ENCODE data around the gene XXYLT1. TPM values are rescaled to one million over a fixed set of nuclear protein-coding genes. Genes with fewer than 3 reads are reported as not detected.

Gene XXYLT1
- total RNA-seq, 1 donor from 2014 or later, result 2.1 TPM

DNA sequence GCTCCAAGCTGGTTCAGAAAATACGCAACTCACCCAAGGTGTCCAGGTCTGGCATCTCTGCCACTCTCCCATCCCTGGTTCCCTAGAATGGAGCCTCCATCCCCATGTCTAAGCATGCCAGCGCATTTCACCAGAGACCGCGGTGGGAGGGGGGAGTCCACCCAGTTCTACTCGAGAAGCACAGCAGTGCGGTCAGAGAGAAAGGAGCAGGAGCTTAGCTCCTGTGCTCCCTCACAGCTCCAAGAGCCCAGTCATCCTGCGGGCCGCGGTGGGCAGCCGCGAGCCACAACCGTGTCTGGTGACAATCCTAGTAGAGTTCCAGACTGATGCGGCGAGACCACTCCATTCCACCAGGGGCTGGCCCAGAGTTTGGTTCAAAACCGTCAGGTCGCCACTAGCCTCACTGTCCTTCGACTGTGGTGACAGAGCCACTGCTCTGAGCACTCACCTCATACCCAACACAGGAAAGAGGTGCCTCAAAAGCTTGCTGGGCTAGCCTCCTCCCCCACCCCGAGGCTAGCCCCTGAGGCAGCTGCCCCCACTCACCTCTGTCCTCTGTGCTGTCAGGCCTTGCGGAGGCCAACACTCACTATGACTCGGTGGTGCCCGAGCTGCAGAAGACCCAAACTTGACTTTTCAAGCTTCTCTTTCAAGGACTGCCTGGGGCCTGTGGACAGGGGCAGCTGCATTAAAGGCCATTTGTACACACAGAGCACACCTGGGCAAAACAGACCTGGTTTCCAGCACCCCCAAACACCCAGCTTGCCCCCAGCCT lies 185.4 kb downstream of the XXYLT1 start:
- no peak for ATAC-seq
- peak; percentile 26 for DNase-seq
- intact Hi-C loops (cut with micrococcal nuclease), result no loop called here

DNA sequence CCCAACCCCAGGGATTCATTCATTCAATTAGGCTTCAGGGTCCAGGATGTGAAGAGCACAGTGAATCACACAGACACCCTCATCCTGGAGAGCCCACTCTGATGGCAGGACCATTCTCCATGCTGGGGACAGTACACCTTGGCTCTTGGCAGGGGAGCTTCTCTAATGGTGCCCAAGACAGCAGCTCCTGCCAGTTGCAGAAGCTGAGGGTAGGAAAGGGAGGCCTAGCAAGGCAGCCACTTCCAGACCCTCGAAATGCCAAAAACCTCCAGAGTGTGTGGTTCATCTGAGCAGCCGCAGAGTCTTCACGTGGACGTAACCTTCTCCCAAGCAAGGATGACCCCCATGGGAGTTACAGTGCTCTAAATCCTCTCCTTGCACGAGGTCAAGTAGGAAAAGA lies 186.2 kb downstream of the XXYLT1 start:
- DNase-seq (no peak), ATAC-seq (no peak)
- intact Hi-C loops (cut with micrococcal nuclease), result no loop called here

DNA sequence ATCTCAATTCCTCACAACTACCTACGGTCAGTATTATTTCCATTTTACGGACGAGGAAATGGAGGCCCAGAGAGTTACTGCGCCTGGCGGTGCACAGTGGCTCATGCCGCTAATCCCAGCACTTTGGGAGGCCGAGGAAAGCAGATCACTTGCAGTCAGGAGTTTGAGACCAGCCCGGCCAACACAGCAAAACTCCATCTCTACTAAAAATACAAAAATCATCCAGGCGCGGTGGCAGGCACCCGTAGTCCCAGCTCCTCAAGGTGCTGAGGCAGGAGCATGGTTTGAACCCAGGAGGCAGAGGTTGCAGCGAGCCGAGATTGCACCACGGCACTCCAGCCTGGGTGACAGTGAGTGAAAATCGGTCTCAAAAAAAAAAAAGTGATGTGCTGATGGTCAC lies 187.3 kb downstream of the XXYLT1 start:
- ATAC-seq, result no peak
- peak; percentile 10 for DNase-seq
- intact Hi-C loops (cut with micrococcal nuclease), result no loop called here

DNA sequence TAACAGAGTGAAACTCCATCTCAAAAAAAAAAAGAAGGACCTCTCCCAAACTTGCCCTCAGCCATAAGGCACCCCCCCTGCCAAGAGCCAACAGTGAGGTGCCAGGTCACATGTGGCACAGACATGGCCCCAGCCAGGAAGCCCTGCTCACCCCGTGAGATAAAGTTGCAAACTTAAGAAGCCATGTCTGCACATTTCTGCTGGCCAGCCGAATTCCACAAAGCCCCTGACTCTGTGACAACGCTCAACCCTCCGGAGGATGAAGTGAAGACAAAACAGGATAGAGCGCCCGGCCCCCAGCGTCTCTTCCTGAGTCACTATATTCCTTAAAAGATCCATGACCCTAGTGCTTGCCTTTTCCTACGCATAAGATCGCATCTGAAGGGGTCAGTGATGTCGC lies 188.1 kb downstream of the XXYLT1 start:
- ATAC-seq, result no peak
- peak; percentile 22 for DNase-seq
- intact Hi-C loops (cut with micrococcal nuclease), result no loop called here

DNA sequence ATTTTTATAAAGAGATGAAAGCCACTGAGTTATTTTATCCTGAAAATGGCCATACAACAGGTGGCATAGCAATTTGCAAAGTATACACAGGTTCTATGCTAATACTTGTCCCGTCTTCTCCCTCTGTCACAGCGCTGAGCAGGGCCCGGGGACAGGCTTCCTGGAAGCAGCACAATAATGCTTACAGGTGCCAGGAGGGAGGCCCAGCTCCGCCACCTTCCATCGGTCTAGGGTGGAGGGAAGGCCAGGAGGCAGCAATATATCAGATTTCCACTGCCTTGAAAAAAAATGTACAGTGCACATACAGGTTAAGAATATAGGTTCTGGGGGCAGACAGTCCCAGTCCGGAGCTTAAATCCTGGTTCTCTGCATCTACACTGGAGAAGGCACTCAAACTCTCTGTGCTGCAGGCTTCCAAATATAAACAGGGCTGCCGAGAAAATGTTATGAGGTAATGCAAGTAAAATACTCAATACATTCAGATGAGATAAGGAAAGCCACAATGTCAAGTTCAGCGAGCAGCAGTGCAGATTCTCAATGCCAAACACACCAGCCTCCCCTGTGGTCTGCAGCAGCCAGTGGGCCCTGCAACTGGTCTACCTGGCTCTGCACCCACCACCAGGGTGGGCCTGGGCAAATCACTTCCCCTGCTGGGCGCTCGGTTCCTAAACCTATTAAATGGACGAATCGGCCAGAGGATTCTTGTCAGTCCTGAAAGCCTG lies 189.6 kb downstream of the XXYLT1 start:
- peak; percentile 61 for ATAC-seq

DNA sequence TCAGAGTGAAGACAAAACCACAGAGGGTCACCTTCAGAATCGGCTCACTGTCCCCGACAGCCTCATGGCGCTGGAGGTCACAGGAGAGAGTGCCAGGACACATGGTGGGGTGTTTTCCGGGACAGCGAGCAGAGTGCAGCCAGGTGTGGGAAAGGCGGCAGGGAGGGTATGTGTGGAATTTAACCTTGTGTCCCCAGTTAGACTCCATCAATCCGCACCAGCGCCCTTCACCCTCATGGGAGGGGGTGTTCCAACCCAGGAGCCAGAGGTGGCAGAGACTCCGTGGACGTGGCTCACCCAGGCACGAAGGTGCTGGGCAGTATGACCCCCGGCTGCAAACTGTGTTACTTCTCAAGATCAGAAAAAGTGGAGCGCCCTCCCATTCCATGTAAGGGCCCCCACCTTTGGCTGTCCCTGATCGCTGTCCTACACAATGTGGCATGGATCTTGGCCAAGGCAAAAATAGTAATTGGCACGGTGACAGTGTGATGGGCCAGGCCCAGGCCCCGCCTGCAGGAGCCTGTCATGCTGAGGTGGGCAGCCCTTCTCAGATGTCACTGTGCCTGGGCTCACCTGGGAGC lies 190.3 kb downstream of the XXYLT1 start:
- peak; percentile 87 for ATAC-seq
- DNase-seq, result peak; percentile 84
- intact Hi-C loops (cut with micrococcal nuclease), result no loop called here

More for the DNA sequence above, 189.6 kb downstream of the XXYLT1 start:
- DNase-seq, result peak; percentile 32
- intact Hi-C loops (cut with micrococcal nuclease), result no loop called here

DNA sequence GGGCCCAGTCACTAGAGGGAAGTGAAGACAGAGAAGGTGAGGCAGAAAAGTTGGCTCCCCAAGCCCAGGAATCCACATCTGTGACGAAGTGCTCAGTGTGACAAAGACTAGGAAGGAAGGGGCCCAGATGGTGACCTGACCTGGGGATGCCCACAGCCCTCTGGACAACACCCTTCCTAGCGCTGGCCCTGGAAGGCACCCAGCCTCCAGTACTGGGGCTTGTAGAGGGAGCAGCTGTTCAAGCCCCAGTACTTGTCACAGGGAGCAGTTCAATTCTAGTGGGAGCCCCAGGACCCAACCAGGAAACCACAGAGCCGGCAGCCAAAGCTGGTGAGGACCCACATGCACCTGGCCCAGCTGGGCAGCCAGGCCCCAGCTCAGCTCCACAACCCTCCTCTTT lies 190.8 kb downstream of the XXYLT1 start:
- ATAC-seq (peak; percentile 1), DNase-seq (peak; percentile 33)
- intact Hi-C loops (cut with micrococcal nuclease), result no loop called here

DNA sequence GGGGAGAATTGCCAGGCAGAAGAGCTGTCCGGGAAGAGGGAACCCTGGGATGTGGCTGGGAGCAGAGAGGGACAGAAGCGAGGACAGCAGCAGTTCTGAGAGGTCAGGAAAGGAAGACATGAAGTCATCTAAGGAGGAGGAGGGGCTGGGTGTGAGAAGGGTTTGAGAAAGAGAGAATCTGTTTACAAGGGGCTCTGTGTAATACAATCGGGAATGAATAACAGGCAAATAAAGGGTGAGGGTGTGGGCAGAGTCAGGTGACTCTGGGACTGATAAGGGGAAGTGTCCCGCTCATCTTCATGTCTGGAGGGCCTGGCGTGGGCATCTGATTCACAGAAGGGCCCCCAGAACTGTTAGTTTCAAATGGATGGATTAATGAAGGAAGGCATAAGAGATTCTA lies 191.3 kb downstream of the XXYLT1 start:
- DNase-seq, result peak; percentile 15
- no peak for ATAC-seq
- intact Hi-C loops (cut with micrococcal nuclease), result no loop called here

DNA sequence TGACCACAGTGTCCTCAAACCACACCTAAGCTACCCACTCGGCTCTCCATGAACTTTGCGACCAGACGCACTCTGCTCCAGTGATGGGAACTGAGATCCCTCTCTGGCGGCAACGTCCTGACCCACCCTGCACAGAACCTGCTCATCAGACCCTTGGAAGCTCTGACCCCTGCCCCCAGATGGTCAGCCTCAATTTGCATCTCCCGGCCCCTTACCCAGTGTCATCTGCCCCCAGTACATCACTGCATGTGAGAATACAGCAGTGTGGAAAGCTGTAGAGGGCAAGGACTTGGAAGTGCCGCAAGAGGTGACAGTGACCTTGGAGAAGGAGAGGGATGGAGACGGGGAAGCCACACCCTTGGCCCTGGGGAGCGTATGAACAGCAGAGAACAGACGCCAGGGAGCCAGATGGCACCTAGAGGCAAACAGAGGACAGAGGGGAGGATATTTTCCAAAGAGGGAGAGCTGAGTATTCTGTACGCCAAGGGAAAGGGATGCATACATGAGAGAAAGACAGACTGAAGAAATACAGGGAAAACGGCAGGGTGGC lies 192.0 kb downstream of the XXYLT1 start:
- intact Hi-C loops (cut with micrococcal nuclease), result no loop called here
- DNase-seq (peak; percentile 23), ATAC-seq (no peak)

DNA sequence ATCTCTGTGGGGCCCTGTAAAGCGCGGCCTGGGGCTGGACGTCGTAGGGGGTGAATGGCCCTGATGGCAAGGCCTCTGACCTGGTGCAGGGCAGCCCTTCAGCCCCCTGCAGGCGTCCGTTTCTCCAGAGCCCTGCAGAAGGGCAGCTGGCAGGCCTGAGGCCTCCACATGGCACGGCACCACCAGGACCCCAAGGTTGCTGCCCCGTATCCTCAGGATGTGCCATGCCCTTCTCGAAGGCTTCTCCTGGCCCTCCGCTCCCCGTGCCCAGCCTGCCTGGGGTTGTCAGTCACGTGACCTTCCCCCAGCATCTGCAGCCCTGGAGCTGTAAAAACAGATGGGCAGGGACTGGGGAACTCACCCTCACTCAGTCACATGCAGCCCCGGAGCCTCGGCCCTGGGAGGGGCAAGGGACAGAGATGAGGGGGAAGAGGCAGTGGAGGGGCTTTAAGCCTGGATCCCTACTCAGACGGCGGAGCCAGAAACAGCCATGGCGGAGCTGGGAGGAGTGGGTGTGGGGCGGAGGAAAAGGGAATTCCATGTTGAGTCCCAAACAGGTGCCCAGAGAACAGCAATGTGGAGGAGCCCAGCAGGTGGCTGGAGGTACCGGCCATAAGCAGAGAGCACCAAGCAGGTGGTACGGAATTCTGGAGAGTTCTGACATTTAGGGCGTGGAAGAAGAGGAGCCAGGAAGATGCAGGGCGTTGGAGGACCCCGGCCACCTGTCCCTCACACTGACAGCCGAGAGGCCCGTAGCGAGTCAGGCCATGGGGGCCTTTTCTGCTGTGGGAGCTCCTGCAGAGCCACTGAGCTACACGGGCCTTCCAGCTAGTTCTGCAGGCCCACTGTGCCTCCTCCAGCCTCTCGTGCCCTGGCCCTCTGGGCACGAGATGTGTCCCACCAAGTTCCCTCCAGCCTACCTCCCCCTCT lies 193.1 kb downstream of the XXYLT1 start:
- DNase-seq (peak; percentile 28), ATAC-seq (no peak)
- intact Hi-C loops (cut with micrococcal nuclease), result no loop called here

DNA sequence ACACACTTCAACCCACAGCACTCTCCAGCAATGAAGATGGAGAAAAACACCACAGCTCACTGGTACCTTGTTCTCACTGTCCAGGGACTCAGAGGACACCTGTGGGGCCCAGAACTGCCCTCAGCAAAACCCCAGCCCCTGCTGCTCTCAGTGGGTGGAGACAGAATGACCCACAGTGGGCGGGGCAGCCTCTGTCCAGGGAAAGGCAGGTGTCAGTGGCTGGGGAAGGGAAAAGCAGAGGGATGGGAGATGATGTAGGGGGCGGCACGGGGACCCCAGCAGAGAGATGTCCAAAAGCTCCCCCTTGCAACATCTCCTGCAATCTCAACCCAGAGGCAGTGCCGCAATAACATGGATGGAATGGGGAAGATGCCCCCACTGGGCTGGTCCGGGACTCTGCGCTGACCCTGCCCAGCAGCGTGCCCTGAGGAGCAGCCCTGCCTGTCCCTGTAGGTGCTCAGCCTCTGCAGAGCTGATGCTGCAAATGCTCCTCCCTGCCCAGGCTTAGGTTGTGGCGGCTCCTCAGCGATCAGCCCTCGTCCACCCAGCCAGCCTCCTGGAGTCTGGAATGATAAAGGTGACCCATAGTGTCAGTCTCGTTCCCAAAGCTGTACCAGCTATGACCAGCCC lies 193.9 kb downstream of the XXYLT1 start:
- no peak for ATAC-seq
- DNase-seq, result peak; percentile 15

DNA sequence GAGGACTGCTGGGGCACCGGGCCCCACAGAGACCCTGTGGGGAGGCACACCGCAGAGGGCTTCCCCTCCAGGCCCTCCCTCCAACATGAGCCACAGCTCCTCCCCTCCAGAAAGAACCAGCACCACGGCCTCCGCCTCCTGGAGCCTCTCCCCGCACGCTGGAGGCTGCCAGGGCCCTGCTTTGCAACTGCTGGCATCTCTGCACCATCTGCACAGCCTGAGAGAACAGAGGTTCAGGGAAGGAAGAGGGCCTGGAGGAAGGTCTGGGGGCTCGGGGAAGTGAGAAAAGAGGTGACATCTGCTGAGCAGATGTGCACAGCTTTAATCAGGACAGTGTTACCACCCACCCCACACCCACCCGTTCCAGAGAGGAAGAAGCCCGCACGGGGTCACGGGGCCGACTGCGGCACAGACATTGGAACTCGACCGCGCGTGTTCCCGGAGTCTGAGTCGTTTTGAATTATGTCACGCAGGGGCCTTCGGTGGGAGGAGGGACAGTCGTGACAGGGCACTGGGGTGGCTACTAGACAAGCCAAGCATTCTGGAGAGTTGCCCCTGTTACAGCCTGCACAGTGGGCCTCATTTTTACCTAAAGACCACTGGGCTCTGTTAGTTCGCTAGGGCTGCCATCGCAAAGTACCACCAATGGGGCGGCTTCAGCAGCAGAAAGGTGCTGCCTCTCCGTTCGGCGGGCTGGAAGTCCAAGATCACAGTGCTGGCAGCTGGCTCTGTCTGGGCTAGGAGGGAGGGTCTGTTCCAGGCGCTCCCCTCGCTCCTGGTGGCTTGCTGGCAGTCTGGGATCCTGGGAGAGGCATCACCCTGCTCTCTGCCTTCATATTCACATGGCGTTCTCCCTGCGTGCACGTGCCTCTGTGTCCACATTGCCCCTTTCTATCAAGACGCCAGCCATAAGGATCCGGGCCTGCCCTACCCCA lies 194.8 kb downstream of the XXYLT1 start:
- no peak for ATAC-seq
- peak; percentile 28 for DNase-seq
- intact Hi-C loops (cut with micrococcal nuclease), result no loop called here

More for the DNA sequence above, 193.9 kb downstream of the XXYLT1 start:
- intact Hi-C loops (cut with micrococcal nuclease), result no loop called here

DNA sequence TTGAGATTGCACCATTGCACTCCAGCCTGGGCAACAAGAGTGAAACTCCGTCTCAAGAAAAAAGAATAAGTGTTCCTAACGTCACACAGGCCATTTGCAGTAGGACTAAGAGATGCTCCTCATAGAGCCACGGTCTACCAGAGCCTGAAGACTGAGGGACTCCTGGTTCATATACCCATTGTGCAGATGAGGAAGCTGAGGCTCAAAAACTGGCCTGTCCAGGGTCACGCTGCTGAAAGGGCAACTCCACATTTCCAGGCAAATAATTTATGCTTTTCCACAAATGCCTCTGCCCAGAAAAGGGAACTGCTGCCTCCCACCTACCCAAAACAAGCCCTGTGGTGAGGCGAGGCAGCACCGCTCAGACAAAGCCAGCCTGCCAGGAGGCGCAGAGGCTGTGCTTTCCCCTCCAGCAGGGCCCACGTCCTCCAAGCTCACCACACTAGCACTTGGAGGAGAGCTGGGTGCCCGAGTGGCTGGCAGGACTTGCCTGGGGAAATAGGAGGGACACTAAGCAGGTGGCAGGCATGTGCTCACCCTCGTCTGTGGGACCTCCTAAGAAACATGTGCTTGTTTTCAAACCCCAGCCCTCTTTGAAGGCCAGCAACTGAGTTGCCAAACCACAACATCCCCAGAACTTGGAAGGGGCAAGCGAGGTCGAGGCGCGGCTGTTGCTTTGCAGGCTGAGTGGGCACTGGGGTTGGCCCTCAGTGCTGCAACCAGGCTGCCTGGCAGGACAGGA lies 195.6 kb downstream of the XXYLT1 start:
- ATAC-seq (no peak), DNase-seq (no peak)
- intact Hi-C loops (cut with micrococcal nuclease), result no loop called here

DNA sequence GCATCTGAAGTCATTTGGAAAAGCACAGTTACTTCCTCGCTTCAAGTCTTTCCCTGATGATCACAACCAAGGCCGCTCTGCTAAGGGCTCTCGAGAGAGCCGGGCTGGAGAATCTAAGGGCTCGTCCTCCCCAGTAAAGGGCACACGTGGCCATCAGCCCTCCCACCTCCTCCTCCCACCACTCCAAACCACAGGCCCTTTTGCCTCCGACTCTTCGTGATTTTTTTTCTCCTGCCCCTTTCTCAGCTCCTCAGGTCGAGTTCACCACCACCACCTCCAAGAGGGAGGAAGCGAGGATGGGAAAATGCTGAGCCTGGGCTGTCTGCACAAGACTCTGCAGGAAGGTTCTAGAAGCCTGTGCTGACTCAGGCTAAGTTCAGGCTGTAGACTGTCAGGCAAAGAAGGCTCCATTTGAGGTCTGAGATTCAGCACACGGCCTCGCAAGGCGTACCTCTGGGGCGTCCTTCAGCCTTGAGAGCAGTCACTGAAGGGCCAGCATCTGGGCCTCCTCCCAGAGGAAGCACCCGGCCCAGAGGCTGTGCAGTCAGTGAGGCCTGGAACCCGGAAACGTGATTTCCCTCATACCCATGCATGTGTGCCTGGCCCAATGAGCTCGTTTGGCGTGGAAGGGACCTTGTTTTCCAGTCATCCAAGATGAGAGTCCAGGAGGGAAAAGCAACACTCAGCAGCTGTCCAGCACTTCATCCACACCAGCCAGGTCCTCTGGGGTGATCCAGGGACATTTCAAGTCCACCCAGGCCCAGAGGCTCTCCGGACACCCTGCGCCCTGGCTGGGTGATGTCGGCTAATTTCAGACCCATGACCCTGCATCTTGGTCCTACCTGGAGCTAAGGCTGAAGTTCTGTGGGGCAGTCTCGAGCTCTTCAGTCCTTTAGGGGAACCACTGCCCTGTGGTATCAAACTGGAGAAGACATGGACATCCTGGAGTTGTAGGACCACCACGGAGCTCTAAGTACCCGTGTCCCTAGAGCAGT lies 196.8 kb downstream of the XXYLT1 start:
- intact Hi-C loops (cut with micrococcal nuclease), result no loop called here
- peak; percentile 9 for DNase-seq

DNA sequence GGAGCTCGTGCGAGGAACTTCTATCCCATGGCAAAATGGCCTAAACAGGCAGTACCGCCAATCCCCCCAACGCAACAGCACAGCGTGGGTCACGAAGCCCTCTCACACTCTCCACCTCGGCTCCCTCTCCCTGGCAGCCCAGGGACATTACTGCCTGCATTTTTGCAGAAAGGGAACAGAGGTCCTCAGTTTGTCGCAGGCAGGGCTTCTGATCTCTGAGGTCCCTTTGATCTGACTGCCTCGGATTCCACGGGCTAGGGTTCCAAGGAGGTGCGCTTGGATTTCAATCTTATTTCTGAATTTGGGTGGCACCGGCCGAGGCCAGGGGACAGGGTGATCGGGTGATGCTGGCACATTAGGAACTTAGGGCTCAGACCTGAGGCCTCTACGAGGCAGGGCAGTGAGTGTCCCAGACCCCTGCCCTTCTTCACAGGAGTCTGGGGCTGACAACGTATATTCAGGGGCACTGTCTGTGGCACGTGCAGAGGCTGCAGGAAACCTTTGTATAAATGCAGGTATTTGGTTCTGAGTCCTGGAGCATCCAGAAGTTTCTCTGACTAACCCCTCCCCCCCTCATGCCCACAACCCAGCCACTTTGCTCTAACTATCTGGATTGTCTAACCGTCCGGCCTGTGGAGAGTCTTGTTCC lies 197.9 kb downstream of the XXYLT1 start:
- no peak for ATAC-seq
- DNase-seq, result peak; percentile 8
- intact Hi-C loops (cut with micrococcal nuclease), result no loop called here

More for the DNA sequence above, 196.8 kb downstream of the XXYLT1 start:
- no peak for ATAC-seq

Measured in left ventricle myocardium superior (tissue), 1 donor.